Uterus (tissue), 4 donors: Measurements from ENCODE around the gene PCNX4. TPM values are rescaled to one million over a fixed set of nuclear protein-coding genes. Genes with fewer than 3 reads are reported as not detected.

ENCODE experiments used
- DNase-seq, 2 donors: peaks; one replicate each; pipeline ENCODE4 v3.0.0-alpha.2; 2019 to 2020
- H3K27ac ChIP-seq, 2 donors: fragments of 200-600 bp; sonication (generic); 1 replicate in 1 of 2; 2 replicates in 1 of 2; pipeline ENCODE4 v1.5.1; 2016 to 2018
- H3K27me3 ChIP-seq, 2 donors: fragments of 200-600 bp; sonication (generic); one replicate each; pipeline ENCODE4 v1.5.1; 2018 to 2019; ENCODE audit warnings: control low read depth in 1 of 2
- H3K36me3 ChIP-seq, 2 donors: fragments of 200-600 bp; sonication (generic); one replicate each; pipeline ENCODE4 v1.5.1; 2019; ENCODE audit warnings: control low read depth in 1 of 2
- H3K4me1 ChIP-seq, 2 donors: fragments of 200-600 bp; sonication (generic); one replicate each; pipeline ENCODE4 v1.5.1; 2018 to 2019; ENCODE audit warnings: control low read depth in 1 of 2
- H3K4me3 ChIP-seq, 2 donors: fragments of 200-600 bp; sonication (generic); 1 replicate in 1 of 2; 2 replicates in 1 of 2; pipeline ENCODE4 v1.5.1; 2018 to 2019; ENCODE audit warnings: mild to moderate bottlenecking in 1 of 2
- H3K9me3 ChIP-seq, 2 donors: fragments of 200-600 bp; sonication (generic); one replicate each; pipeline ENCODE4 v1.5.1; 2019; ENCODE audit warnings: control low read depth in 1 of 2
- CTCF ChIP-seq, 4 experiments: fragments of 200-600 bp in 2 of 4; fragments of 450-650 bp in 2 of 4; sonication (generic) in 2 of 4; IDR thresholded peaks; one replicate each; pipeline ENCODE4 v1.5.1; 2016 to 2019; ENCODE audit warnings: antibody characterized with exemption in 4 of 4, mild to moderate bottlenecking in 2 of 4, moderate library complexity in 1 of 4
- POLR2A ChIP-seq, 2 donors: fragments of 450-650 bp; IDR thresholded peaks; one replicate each; pipeline ENCODE4 v1.6.1; 2016; ENCODE audit warnings: antibody characterized with exemption in 2 of 2, mild to moderate bottlenecking in 1 of 2, moderate library complexity in 1 of 2
- intact Hi-C: fragments of 100-400 bp; cut with DNase I; formaldehyde crosslinking; loops from one replicate; pipeline ENCODE4 v1.15.1; 2023; ENCODE audit warnings: low total_unique reads
- total RNA-seq, 4 donors: library from RNA; depleted of rRNA in 3 of 4; stranded (reverse); fragments of >200 nt in 3 of 4; gene quantifications; one replicate each; pipeline versions ENCODE4 v1.1.0 to v1.2.4, GENCODE V29; 2014 to 2023
- donor health status: DM: yes; HTN: yes; CAD: no.

PCNX4 gene
- total RNA-seq, 4 donors from 2014 or later: 30.9 to 163 (median 97.7) TPM

GRCh38 chr14:60183138-60183537 is 91.4 kb downstream of the PCNX4 start:
- intact Hi-C loops: loop anchor here (10.0 kb wide), 2 partner anchors 118 to 218 kb away; no protein-coding TSS in a partner anchor

GRCh38 chr14:60183741-60184140 is 92.0 kb downstream of the PCNX4 start:
- DNase-seq: no peak
- Histone ChIP-seq H3K4me1 (no peaks in the 10 kb centered on the region), H3K36me3 (no peaks in the 10 kb centered on the region), H3K27ac (peak overlapping the region; percentile 79 to 80), H3K4me3 (peak overlapping the region; percentile 28 to 40), H3K27me3 (no peaks in the 10 kb centered on the region), H3K9me3 (no peaks in the 10 kb centered on the region)
- TF ChIP-seq CTCF (IDR thresholded peaks at IDR 0.05) (no peak), POLR2A (IDR thresholded peaks at IDR 0.05) (no peak)
- intact Hi-C loops: loop anchor here (10.0 kb wide), 2 partner anchors 119 to 219 kb away; no protein-coding TSS in a partner anchor

More at GRCh38 chr14:60183138-60183537, 91.4 kb downstream of the PCNX4 start:
- no peaks in the 10 kb centered on the region for H3K4me1 ChIP-seq
- H3K27ac ChIP-seq: peak overlapping the region; percentile 79 to 80
- no peak for TF ChIP-seq CTCF (IDR thresholded peaks at IDR 0.05)
- no peak for TF ChIP-seq POLR2A (IDR thresholded peaks at IDR 0.05)
- no peaks in the 10 kb centered on the region for H3K27me3 ChIP-seq
- no peak for DNase-seq
- peaks cover 0 to 3% of the 10 kb centered on the region in 2 donors for H3K9me3 ChIP-seq
- no peaks in the 10 kb centered on the region for H3K36me3 ChIP-seq
- no peak overlapping the region for H3K4me3 ChIP-seq

GRCh38 chr14:60184146-60184904 is 92.6 kb downstream of the PCNX4 start:
- Histone ChIP-seq H3K27me3 (no peaks in the 10 kb centered on the region), H3K4me3 (peak overlapping the region; percentile 28 to 40), H3K36me3 (no peaks in the 10 kb centered on the region), H3K9me3 (no peaks in the 10 kb centered on the region), H3K27ac (peak overlapping the region; percentile 79 to 80), H3K4me1 (no peaks in the 10 kb centered on the region)
- intact Hi-C loops: loop anchor here (10.0 kb wide), 2 partner anchors 120 to 220 kb away; no protein-coding TSS in a partner anchor
- peak; percentile 78 to 89 (median 80) for TF ChIP-seq CTCF (IDR thresholded peaks at IDR 0.05)
- TF ChIP-seq POLR2A (IDR thresholded peaks at IDR 0.05): no peak
- DNase-seq: peak in 1 of 2 donors; percentile 38

DNA sequence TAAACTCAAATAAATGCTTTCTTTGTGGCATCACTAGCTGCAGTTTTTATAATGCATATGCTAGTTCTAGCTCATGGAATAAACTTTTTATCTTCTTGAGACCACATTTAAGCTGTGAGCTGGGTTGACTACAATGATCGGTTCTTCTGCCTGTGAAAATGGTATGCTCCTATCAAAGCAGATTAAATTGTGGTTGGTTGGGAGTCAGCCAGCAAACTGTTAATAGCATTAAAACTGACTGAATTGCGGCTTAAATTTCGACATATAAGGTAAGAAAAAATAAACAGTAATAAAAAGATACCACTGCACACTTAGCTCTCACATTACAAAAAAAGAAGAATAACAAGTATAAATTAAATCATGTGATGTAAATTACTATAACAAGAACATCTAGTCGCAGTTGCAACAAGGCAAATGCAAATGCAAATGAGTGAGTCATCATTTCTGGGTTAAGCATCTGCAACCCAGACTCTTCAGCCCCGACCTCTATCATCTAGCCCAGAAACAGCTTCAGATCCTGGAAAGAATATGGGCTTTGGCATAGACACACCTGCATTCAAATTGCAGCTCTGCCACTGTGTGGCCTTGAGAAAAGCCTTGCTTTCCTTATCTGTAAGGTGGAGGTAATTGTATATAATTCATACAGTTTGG is 93.3 kb downstream of the PCNX4 start:
- Histone ChIP-seq H3K27ac (no peak overlapping the region), H3K4me3 (no peak overlapping the region), H3K4me1 (no peaks in the 10 kb centered on the region), H3K36me3 (no peaks in the 10 kb centered on the region), H3K9me3 (no peaks in the 10 kb centered on the region), H3K27me3 (no peaks in the 10 kb centered on the region)
- TF ChIP-seq CTCF (IDR thresholded peaks at IDR 0.05) (no peak), POLR2A (IDR thresholded peaks at IDR 0.05) (no peak)
- no peak for DNase-seq
- intact Hi-C loops: loop anchor here (10.0 kb wide), 2 partner anchors 120 to 220 kb away; no protein-coding TSS in a partner anchor

- intact Hi-C loops: loop anchor here (10.0 kb wide), 2 partner anchors 123 to 223 kb away; no protein-coding TSS in a partner anchor
- no peaks in the 10 kb centered on the region for H3K4me1 ChIP-seq
- no peaks in the 10 kb centered on the region for H3K36me3 ChIP-seq
- no peak for TF ChIP-seq POLR2A (IDR thresholded peaks at IDR 0.05)
- no peak for TF ChIP-seq CTCF (IDR thresholded peaks at IDR 0.05)
- no peaks in the 10 kb centered on the region for H3K27me3 ChIP-seq
- no peak overlapping the region for H3K27ac ChIP-seq
- H3K9me3 ChIP-seq: no peaks in the 10 kb centered on the region
- no peak for DNase-seq
- H3K4me3 ChIP-seq: no peak overlapping the region
Measured at GRCh38 chr14:60188115-60188514, 96.4 kb downstream of the PCNX4 start.
